Measurements from ENCODE around the gene LRRC38.

LRRC38 gene

DNA sequence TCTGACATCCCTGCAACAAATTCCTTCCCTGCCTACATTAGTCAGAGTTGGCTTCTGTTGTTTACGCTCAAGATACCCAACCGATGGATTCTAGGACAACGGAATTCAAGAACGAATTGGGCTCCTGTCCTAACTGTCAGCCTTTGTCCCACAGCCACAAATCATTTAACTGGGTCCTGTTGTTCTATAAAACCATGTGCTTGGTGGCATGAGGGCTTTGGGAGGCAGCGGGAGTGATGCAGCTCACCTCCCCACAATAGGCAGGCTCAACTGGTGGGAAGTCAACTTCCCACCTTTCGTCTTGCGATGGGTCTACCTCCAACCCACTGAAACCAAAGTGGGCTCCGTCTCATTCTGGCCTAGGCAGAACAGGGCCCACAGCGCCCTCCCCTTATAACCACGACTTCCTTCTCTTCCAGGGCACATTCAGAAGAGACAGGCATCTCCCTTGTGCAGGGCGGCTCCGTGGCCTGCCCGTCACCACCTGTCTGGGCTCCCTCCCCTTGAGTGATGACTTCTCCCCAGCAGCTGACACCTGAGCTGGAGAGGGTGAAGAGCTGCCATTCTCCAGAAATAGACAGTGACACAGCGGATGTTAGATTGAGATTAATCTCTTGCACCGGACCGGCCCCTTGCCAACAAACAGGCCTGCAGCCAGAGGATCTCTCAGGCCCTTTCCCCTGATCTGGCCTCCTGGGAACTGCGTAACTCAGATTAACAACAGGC is 26.5 kb downstream of the LRRC38 start:
- no peaks in the 10 kb centered on the region for H3K4me1 ChIP-seq (ENCODE audit: control insufficient read depth in 1 of 2, insufficient read depth in 1 of 2, low read depth in 1 of 2, low read length in 1 of 2)
- H3K36me3 ChIP-seq, result no peaks in the 10 kb centered on the region
- H3K27me3 ChIP-seq, result peaks cover 22% of the 10 kb centered on the region
- no peaks in the 10 kb centered on the region for H3K9me3 ChIP-seq
- no peak overlapping the region for H3K27ac ChIP-seq
- TF ChIP-seq, protein P1, sequence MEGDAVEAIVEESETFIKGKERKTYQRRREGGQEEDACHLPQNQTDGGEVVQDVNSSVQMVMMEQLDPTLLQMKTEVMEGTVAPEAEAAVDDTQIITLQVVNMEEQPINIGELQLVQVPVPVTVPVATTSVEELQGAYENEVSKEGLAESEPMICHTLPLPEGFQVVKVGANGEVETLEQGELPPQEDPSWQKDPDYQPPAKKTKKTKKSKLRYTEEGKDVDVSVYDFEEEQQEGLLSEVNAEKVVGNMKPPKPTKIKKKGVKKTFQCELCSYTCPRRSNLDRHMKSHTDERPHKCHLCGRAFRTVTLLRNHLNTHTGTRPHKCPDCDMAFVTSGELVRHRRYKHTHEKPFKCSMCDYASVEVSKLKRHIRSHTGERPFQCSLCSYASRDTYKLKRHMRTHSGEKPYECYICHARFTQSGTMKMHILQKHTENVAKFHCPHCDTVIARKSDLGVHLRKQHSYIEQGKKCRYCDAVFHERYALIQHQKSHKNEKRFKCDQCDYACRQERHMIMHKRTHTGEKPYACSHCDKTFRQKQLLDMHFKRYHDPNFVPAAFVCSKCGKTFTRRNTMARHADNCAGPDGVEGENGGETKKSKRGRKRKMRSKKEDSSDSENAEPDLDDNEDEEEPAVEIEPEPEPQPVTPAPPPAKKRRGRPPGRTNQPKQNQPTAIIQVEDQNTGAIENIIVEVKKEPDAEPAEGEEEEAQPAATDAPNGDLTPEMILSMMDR (IDR thresholded peaks at IDR 0.05), result no peak
- H3K4me3 ChIP-seq (ENCODE audit: low read depth in 1 of 2, low read length in 1 of 2), result no peak overlapping the region

DNA sequence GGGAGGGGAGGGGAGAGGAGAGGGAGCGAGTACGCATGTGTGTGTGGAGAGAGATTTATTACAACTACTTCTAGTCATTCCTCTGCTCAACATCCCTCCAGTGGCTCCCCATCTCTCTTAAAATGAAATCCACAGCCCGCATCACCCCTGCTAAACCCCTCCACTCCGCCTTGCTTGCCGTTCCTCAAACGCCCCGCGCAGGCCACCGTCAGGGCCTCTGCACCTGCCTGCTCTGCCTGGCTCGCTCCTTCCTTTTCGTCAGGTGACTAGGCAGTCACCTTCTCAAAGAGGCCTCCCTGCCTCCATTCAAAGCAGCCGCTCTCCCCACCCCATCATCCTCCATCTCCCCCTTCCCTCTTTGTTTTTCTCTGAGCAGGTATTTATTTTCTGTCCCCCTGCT is 29.9 kb downstream of the LRRC38 start:
- no peaks in the 10 kb centered on the region for H3K9me3 ChIP-seq
- TF ChIP-seq, protein P1 (IDR thresholded peaks at IDR 0.05), result no peak

DNA sequence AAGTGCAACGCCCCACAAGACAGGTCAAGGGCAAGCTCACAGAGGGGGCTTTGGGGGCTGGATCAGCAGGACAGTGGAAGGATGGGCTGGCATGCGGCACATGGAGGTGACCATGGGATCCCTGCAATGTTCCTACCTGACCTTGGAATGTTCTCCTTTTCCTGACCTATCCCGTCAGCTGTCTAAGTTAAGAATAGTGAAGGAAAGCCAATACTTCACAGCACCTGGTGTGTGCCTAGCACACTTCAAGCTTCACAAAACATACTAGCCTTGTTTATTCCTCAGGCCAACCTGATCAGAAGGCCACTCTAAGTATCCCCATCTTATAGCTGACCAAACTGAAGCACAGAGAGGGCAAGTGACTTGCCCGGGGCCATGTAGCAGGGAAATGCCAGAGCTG is 31.2 kb downstream of the LRRC38 start:
- TF ChIP-seq, protein P1 (IDR thresholded peaks at IDR 0.05), result no peak
- peaks cover 10% of the 10 kb centered on the region for H3K27me3 ChIP-seq
- H3K4me1 ChIP-seq (ENCODE audit: control insufficient read depth in 1 of 2, insufficient read depth in 1 of 2, low read depth in 1 of 2, low read length in 1 of 2), result no peaks in the 10 kb centered on the region
- no peaks in the 10 kb centered on the region for H3K36me3 ChIP-seq
- no peaks in the 10 kb centered on the region for H3K9me3 ChIP-seq
- H3K27ac ChIP-seq, result no peak overlapping the region
- no peak overlapping the region for H3K4me3 ChIP-seq (ENCODE audit: low read depth in 1 of 2, low read length in 1 of 2)

More for the DNA sequence above, 29.9 kb downstream of the LRRC38 start:
- Histone ChIP-seq H3K36me3 (no peaks in the 10 kb centered on the region), H3K4me1 (ENCODE audit: control insufficient read depth in 1 of 2, insufficient read depth in 1 of 2, low read depth in 1 of 2, low read length in 1 of 2) (no peaks in the 10 kb centered on the region), H3K27me3 (peaks cover 20% of the 10 kb centered on the region), H3K27ac (no peak overlapping the region), H3K4me3 (ENCODE audit: low read depth in 1 of 2, low read length in 1 of 2) (no peak overlapping the region)

DNA sequence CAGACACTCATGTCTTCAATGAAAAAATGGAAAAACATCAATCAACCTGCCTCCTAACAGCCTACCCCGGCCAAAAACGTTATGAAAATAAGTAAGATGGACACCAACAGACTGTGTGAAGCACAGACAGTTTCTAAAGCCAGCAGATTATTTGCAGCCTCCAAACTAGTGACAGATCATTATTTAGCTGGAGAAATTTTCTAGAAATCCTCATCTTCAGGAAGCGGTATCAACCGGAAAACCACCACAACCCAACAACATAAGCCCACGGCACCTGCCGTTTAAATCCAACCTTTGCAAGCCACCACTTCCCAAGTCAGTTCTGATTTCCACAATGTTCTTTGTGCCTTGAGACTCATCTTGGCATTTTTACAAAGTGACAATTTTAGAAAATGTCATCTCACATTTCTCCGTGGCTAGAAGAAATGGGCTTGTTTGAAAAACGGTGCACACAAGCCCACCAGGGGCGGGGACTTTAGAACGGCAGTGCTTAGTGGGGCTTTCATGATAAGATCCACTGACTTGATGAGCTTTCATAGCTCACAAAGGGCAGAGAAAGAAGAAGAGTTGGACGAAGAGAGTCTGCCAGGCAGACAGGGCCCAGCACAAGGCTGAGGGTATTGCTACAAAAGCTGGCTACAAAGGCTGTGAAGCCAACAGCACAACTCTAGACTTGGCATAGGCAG is 34.5 kb downstream of the LRRC38 start:
- no peaks in the 10 kb centered on the region for H3K9me3 ChIP-seq
- no peaks in the 10 kb centered on the region for H3K27me3 ChIP-seq
- no peaks in the 10 kb centered on the region for H3K36me3 ChIP-seq
- no peaks in the 10 kb centered on the region for H3K4me1 ChIP-seq (ENCODE audit: control insufficient read depth in 1 of 2, insufficient read depth in 1 of 2, low read depth in 1 of 2, low read length in 1 of 2)
- TF ChIP-seq, protein P1 (IDR thresholded peaks at IDR 0.05), result no peak
- no peak overlapping the region for H3K4me3 ChIP-seq (ENCODE audit: low read depth in 1 of 2, low read length in 1 of 2)
- no peak overlapping the region for H3K27ac ChIP-seq

DNA sequence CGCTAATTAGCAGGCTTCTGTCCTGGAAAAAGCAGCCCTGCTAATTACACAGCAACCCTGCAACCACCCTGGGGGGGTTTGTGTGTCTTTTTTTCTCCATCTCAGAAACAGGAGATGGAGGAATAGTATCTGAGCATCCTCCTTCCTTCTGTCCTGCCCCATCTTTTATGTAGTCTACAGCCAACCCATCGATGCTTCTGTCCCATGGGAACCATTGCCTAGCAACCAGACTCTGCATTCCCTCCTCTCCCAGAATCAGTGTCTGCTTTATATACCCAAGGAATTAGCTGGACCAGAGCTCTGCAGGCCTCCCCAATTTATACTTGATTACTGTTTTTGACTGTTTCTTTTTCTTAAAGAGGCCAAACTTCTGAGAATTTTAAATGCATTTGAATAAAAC is 35.1 kb downstream of the LRRC38 start:
- Histone ChIP-seq H3K9me3 (no peaks in the 10 kb centered on the region), H3K36me3 (no peaks in the 10 kb centered on the region), H3K27me3 (no peaks in the 10 kb centered on the region), H3K4me1 (ENCODE audit: control insufficient read depth in 1 of 2, insufficient read depth in 1 of 2, low read depth in 1 of 2, low read length in 1 of 2) (no peaks in the 10 kb centered on the region), H3K27ac (no peak overlapping the region), H3K4me3 (ENCODE audit: low read depth in 1 of 2, low read length in 1 of 2) (no peak overlapping the region)
- TF ChIP-seq, protein P1 (IDR thresholded peaks at IDR 0.05), result no peak

Measured in neutrophil (primary cell).